RWPE2 (cell line): ENCODE results near the gene LILRA5.

Source experiments
- ATAC-seq: fragments of 200-7000 bp; cut with Tn5 transposase; 3 replicates; pipeline ENCODE4 v1.9.1; 2021; ENCODE audit warnings: low read depth
- DNase-seq: peaks from one replicate; pipeline ENCODE4 v3.0.0-alpha.2; 2020; ENCODE audit warnings: low spot score
- H3K27ac ChIP-seq: fragments of 450-650 bp; 2 replicates; pipeline ENCODE4 v1.5.1; 2017; ENCODE audit warnings: mild to moderate bottlenecking; ENCODE audit not compliant: poor library complexity, severe bottlenecking
- H3K27me3 ChIP-seq: fragments of 250-450 bp; sonication (Bioruptor Pico); 2 replicates; pipeline ENCODE4 v1.5.1; 2021; ENCODE audit warnings: mild to moderate bottlenecking, moderate library complexity; ENCODE audit not compliant: insufficient read depth, poor library complexity, severe bottlenecking
- H3K36me3 ChIP-seq: fragments of 250-450 bp; sonication (Bioruptor Pico); 2 replicates; pipeline ENCODE4 v1.5.1; 2020; ENCODE audit warnings: low read depth, mild to moderate bottlenecking, moderate library complexity
- H3K4me1 ChIP-seq: fragments of 250-450 bp; sonication (Bioruptor Pico); 2 replicates; pipeline ENCODE4 v1.5.1; 2021; ENCODE audit warnings: mild to moderate bottlenecking, moderate library complexity; ENCODE audit not compliant: insufficient read depth, poor library complexity, severe bottlenecking
- H3K4me3 ChIP-seq: fragments of 250-450 bp; sonication (Bioruptor Pico); 2 replicates; pipeline ENCODE4 v1.5.1; 2021; ENCODE audit warnings: mild to moderate bottlenecking, moderate library complexity; ENCODE audit not compliant: severe bottlenecking
- H3K9me3 ChIP-seq: fragments of 250-450 bp; sonication (Bioruptor Pico); 2 replicates; pipeline ENCODE4 v1.5.1; 2021; ENCODE audit warnings: mild to moderate bottlenecking, moderate library complexity; ENCODE audit not compliant: severe bottlenecking
- TF ChIP-seq, protein P1 (sequence below): fragments of 450-650 bp; IDR thresholded peaks from one replicate; pipeline ENCODE4 v1.5.1; 2017; ENCODE audit warnings: mild to moderate bottlenecking, moderate library complexity; ENCODE audit not compliant: poor library complexity, severe bottlenecking

The LILRA5 gene

GRCh38 chr19:54345938-54346386 is 33.0 kb upstream of the LILRA5 start:
- Histone ChIP-seq H3K4me1 (no peaks in the 10 kb centered on the region), H3K27me3 (peaks cover 15% of the 10 kb centered on the region), H3K36me3 (no peaks in the 10 kb centered on the region), H3K27ac (no peak overlapping the region), H3K4me3 (no peak overlapping the region), H3K9me3 (no peaks in the 10 kb centered on the region)
- DNase-seq (peak; percentile 9), ATAC-seq (no peak)
- TF ChIP-seq, protein P1, sequence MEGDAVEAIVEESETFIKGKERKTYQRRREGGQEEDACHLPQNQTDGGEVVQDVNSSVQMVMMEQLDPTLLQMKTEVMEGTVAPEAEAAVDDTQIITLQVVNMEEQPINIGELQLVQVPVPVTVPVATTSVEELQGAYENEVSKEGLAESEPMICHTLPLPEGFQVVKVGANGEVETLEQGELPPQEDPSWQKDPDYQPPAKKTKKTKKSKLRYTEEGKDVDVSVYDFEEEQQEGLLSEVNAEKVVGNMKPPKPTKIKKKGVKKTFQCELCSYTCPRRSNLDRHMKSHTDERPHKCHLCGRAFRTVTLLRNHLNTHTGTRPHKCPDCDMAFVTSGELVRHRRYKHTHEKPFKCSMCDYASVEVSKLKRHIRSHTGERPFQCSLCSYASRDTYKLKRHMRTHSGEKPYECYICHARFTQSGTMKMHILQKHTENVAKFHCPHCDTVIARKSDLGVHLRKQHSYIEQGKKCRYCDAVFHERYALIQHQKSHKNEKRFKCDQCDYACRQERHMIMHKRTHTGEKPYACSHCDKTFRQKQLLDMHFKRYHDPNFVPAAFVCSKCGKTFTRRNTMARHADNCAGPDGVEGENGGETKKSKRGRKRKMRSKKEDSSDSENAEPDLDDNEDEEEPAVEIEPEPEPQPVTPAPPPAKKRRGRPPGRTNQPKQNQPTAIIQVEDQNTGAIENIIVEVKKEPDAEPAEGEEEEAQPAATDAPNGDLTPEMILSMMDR, result no peak

DNA sequence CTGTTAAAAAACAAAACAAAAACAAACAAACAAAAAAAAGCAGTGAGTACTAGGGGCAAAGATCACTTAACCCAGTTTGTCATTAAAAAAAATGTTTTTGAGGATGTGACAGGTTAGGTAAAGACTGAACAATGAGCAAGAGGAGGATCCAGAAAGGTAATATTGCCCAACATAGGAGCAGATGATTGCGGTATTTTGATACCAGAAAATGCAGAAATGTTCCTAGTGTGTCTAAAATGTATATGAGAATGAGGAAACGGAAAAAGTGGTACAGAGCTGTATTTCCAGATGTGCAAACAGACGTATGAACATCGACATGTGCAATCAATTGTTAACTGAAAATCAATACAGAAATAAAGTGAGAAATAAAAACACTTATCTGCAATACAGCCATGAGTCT is 30.9 kb upstream of the LILRA5 start:
- H3K9me3 ChIP-seq, result no peaks in the 10 kb centered on the region
- no peak overlapping the region for H3K4me3 ChIP-seq
- no peaks in the 10 kb centered on the region for H3K4me1 ChIP-seq
- H3K27me3 ChIP-seq, result peaks cover 10% of the 10 kb centered on the region
- ATAC-seq, result no peak
- no peaks in the 10 kb centered on the region for H3K36me3 ChIP-seq
- TF ChIP-seq, protein P1, result no peak
- H3K27ac ChIP-seq, result no peak overlapping the region
- DNase-seq, result no peak

DNA sequence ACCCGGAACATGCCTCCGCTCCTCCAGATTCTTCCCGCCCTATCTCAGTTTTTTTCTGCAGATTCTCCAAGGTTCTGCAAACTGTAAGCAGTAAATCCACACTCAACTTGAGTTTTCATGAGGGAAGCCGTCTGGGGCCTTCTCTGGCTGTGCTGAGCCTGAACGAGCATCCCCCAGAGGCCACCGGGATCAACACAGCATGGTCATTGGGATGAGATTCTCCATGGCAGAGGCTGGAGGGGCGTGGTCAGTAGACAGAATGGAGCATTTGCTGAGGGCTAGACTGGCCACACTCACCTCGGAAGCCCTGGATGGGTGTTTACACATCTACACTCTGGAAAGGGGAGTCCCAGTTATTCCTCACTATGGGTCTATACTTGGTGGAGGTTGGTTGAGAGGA is 28.3 kb upstream of the LILRA5 start:
- Histone ChIP-seq H3K4me3 (no peak overlapping the region), H3K27ac (no peak overlapping the region), H3K4me1 (no peaks in the 10 kb centered on the region), H3K9me3 (no peaks in the 10 kb centered on the region), H3K36me3 (no peaks in the 10 kb centered on the region), H3K27me3 (no peaks in the 10 kb centered on the region)
- TF ChIP-seq, protein P1, result no peak
- no peak for ATAC-seq
- no peak for DNase-seq

DNA sequence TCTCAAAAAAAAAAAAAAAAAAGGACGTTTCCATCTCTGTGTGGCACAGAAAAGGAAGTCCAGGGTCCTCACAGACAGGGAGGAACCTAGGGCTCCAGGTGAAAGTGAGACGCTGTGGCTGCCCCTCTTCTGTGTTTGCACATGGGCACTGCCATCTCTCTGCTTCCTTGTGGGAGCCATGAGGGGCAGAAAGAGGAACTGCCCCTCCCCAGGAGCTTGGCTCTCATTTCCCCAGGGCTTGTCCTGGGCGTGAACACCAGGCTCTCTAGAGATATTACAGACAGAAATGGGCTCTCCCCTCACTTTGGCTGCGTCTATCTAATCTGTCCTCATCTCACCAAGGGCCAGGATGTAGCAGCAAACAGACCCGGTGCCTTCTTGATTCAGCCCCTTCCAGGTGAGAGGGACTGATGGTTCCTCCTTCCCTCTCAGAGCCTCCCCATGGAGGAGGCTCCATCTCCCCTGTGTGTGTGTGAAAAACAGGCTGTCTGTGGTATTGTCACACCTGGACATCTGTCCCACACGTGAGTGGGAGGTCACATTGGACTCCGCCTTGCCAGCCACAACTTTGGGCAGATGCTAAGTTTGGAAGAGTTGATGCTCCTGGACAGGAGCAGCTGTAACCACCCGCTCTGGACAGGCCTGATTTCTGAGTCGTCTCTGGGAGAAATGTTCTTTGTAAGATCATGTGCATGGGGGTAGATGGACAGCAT is 26.8 kb upstream of the LILRA5 start:
- Histone ChIP-seq H3K27ac (no peak overlapping the region), H3K4me1 (no peaks in the 10 kb centered on the region), H3K27me3 (no peaks in the 10 kb centered on the region), H3K4me3 (no peak overlapping the region), H3K9me3 (no peaks in the 10 kb centered on the region), H3K36me3 (no peaks in the 10 kb centered on the region)
- ATAC-seq (no peak), DNase-seq (no peak)
- TF ChIP-seq, protein P1, result no peak

DNA sequence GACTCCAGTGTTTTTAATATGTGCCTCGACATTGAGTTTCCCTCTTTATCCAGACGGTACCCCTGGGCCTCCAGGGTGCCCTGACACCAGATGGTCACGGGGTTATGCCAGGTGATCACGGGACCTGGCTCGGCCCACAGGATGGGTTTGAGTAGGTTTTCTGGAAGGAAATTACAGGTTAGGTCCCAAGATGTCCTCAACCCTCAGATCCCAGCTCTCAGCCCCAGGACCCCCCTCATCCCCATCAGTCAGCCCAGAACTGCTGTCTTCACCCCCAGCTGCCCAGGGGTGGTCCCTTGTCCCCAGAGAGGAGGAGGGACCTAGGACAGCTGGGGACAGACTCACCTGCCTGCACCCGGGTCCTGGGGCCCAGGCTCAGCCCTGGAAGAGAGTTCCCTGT is 25.6 kb upstream of the LILRA5 start:
- ATAC-seq, result no peak
- no peak for DNase-seq
- Histone ChIP-seq H3K27me3 (no peaks in the 10 kb centered on the region), H3K36me3 (no peaks in the 10 kb centered on the region), H3K27ac (no peak overlapping the region), H3K4me3 (no peak overlapping the region), H3K9me3 (no peaks in the 10 kb centered on the region), H3K4me1 (no peaks in the 10 kb centered on the region)
- TF ChIP-seq, protein P1, result no peak
